GM18502 (cell line): ENCODE results near the gene TCF25.
"Not testable (repeated sequence)": the region's sequence is repeated elsewhere in the genome, so short reads cannot be mapped to it uniquely, and the experiment has no call there.

ENCODE experiments used
- ATAC-seq: cut with Tn5 transposase; IDR thresholded peaks from one replicate; pipeline ENCODE4 v1.9.1; 2021; ENCODE audit warnings: mild to moderate bottlenecking; ENCODE audit not compliant: unreplicated experiment, poor library complexity

Gene TCF25

DNA sequence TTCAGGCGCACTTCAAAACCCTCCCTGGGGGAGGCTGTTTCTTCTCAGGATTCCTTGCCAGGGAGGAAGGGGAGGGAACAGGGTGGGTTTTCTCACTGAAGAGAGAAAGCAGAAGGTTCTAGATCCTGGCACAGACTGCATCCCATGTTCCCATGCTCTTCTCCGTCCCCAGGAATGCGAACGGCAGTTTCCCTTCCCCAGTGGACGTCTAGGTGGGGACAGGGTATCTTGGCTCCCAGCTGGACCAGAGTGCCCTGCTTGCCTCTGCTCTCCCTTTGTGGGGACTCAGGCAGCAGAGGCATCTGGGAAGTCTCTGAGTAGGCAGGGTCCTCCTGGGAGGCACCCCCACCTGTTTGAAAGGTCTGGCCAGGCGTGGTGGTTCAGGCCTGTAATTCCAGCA is 3.0 kb upstream of the TCF25 start:
- no peak for ATAC-seq

DNA sequence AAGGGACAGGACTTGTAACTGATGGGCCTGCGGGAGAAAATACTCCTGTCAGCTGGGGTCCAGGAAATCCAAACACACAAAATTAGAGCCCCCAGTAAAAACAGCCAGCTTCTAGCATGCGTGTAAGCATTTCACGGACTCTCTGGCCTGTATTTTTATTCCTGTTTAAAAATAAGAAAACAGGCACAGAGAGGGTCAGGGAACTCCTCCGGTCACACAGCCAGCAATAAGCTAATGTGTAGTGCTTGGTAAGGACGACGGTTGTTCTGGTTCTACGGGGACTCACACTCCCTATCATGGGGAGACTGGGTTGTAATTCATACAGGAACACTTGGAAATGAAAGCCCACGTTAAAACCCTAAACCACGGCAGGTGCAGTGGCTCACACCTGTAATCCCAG is 1.5 kb upstream of the TCF25 start:
- ATAC-seq, result no peak

DNA sequence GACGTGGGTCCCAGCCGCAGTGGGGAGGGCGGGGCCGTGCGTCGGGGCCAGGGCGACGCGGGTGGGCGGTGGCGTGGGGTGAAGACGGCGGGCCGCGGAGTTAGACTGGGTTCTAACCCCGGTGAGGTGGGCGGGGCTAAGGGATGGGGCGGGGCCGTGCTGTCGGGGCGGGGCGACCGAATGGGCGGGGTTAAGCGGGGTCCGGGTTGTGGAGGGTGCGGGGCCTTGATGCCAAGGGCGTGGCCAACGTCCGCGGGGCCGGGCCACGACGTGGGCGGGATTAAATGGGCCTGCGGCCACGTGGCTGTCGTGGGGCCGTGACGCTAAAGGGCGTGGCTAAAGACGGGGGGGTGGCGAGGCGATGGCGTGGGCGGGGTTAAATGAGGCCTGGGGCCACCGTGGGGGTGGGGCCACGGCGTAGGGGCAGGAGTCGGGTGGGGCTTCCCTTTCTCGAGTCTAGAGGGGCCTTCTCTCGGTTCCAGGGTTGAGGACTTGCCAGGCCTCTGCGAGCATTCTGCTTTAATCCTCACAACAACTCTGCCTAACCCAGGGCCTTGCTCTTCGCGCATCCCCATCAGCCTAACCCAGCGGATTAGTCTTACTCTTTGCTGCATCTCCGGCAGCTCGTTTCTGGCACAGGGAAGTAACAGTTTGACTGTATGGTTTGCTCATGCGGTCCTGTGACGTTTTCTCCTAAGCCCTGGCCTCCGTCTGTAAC is 739 bp downstream of the TCF25 start:
- ATAC-seq, result peak; percentile 69

DNA sequence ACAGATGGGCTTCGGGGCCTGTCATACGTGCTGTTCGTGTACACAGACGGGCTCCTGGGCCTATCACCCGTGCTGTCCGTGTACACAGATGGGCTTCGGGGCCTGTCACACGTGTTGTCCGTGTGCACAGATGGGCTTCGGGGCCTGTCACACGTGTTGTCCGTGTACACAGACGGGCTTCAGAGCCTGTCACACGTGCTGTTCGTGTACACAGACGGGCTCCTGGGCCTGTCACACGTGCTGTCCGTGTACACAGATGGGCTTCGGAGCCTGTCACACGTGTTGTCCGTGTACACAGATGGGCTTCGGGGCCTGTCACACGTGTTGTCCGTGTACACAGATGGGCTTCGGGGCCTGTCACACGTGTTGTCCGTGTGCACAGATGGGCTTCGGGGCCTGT is 5.7 kb downstream of the TCF25 start:
- ATAC-seq, result not testable (repeated sequence)

DNA sequence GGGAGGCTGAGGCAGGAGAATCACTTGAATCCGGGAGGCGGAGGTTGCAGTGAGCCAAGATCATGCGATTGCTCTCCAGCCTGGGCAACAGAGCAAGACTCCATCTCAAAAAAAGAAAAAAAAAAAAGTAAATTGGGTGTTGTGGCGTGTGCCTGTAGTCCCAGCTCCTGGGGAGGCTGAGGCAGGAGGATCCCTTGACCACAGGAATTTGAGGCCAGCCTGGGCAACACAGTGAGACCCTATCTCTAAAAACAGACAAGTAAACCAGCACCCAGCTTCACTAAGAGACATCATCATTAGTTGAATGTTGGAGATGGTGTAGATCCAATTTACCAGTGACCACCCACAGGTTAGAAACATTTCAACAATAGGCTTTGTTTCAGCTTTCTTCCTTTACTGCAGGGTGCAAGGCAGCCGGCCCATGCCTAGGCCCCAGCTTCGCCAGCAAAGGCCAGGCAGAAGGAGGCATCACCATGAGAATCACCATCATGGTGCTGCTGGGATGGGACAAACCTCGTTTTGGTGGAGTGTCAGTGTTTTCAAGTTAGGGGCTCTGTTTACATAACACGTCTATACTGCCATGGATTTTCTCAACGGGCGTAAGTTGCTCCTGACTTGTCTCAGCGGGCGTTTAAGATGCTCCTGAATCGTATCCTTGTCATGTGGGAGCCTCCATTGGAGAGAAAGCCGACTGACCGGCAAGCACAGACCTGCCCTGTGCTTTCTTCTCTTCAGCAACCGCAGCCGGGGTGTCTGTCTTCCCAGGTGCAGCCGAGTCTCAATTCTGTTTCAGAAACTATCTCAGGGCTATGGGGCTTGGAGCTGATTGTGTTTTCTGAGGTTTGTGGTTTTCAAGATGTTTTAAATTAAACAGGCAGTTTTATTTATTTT is 7.3 kb downstream of the TCF25 start:
- no peak for ATAC-seq

DNA sequence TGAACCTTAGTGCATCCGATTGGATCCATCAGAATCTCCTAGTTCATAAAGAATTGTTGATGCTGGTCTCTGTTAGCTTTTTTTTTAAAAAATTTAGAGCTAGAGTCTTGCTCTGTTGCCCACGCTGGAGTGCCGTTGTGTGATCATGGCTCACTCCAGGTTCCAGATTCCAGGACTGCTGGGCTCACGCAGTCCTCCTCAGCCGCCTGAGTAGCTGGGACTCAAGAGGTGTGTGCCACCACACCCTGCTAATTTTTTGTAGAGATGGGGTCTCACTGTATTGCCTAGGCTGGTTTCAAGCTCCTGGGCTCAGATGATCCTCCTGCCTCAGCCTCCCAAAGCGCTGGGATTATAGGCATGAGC is 8.0 kb downstream of the TCF25 start:
- ATAC-seq, result no peak

DNA sequence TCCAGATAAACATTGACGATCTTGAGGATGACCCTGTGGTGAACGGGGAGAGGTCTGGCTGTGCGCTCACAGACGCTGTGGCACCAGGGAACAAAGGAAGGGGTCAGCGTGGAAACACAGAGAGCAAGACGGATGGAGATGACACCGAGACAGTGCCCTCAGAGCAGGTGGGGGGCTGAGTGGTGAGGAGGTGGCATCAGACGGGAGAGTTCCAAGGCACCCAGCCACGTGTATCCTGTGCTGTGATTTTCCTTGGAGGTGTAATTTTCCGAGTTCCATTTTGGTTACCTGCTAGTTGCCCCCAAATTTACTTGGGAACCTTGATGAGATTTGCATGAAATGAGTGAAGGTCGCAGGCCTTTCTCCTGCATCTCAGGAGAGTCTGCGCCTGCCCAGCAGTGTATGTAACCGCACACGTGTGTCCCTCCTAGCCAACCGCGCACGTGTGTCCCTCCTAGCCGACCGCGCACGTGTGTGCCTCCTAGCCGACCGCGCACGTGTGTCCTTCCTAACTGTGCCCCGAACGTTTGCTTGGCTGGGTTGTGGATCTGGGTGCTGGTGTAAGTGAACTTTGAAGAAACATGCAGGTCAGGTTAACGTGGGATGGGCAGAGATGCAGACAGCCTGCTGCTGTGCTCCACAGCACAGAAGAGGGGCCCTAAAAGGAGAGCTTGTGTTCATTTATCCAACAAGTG is 10.1 kb downstream of the TCF25 start:
- ATAC-seq, result no peak

DNA sequence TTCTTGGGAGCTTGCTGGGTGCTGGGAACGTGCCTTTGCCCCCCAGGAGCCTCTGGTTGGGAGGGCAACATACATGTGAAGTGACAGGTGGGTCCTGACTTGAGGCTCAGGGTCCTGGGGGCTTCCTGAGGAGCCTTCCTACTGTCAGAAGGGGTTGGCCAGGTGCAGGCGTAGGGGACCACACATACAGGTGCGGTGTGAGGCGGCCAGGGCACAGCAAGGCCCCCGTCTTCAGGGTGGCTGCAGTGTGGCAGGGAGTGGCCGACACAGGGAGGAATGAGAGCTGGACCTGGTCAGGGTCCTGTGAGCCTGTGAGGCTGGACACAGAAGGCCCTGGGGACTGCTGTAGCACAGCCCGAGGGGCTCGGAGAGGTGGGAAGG is 10.6 kb downstream of the TCF25 start:
- ATAC-seq, result no peak

DNA sequence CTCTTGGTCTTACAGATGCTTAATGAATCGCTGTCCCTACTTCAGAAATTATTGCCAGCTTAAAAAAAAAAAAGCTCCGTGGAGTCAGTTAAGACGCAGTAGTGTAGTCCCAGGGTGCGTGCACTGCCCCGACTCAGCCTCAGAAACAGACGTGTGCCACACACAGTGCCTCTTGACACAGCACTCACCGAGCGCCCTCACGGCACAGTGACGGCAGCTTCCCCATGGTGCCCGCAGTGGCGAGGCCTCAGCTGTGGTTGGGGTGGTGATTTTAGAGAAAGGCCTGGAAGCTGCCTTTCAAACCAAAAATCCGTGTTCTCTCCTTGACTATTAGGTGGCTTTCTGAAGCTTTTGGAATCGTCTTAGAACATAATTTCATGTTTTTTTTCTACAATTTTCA is 13.9 kb downstream of the TCF25 start:
- no peak for ATAC-seq

DNA sequence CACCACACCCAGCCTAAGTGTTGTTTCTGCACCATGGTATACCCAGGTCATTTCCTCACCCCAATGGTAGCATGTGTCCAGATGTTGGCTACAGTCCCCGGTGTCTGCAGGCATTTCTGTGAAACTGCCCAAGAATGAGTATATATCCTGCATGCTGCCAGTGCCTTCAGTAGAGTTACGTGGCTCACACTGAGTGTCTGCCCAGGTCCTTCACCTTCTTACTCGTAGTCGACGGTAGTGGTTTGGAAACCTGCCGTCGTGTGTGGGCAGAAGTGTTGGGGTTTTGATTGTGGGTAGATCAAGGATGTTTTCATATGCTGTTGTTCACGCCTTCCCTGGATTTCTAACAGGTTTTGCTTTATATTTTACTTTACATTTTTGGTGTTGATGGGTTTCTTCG is 16.8 kb downstream of the TCF25 start:
- ATAC-seq, result no peak

DNA sequence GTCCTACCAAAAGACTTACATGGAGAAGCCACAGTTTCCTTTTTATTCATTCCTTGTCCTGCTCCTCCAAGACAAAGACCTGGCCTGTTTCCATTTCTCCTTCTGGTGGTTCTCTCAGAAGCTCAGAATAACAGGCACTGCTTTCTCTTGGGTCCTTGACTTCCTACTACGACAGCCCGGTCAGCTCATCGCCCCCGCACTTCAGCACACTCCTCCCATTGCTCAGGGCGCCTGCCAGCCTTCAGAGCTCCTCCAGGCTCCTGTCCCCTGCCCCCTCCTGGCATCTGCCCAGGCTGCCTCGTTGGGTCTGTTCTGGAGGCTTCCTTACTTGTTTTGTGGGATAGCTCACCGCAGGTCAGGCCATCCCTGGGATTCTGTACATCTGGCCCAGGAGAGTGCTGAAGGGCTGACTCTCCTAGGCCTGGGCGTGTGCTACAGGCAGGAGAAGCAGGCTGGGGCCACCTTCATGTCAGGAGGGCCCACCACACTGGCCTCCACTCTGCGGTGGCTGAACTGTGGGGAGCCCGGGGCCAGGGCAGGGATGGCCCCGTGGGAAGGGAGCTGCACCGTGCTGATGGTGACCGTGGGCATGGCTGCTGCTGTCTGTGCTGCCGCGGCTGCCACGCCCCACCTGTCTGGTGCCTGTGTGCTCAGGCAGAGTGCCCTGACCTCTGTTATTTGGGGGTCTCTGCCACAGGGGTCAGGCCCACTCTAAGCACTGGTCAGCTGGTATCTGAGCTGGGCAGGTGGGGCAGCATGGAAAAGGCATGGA is 17.7 kb downstream of the TCF25 start:
- no peak for ATAC-seq

DNA sequence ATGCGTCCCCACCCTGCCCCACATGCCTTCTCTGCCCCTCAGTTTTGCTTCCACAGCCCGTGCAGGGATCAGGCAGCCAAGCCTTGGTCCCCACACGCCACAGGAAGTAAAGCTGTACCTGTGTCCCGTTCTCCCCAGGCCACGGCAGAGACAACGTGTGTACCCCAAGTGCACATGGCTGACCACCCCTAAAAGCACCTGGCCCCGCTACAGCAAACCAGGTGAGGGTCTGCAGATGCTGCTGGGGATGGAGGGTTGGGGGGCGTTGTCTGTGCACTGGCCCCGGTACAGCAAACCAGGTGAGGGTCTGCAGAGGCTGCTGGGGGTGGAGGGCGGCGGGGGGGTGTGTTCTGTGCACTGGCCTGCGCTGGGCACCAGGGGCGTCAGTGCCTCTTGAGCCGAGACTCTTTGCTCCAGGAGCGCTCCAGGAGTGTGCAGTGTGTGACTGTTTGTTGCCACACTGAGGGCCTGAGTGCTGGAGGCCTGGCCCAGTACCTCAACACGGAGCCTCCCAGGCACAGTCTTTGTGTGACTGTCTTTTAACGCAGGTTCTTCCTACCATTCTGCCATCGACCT is 18.8 kb downstream of the TCF25 start:
- ATAC-seq, result no peak

DNA sequence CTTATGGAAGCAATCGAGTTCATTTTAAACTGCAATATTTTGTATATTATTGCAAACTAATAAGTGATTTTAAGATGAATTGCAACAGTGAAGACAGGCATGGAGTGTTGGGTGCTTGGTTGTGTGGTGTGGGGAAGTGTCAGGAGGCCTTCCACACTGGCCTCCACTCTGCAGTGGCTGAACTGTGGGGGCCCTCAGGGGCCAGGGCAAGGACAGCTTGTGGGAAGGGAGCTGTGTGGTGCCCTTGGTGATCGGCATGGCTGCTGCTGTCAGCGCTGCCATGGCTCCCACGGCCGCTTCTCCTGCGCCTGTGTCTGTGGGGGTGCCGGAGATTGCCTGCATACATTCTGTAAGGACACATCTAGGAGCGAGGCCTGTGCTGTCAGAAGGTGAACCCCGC is 19.2 kb downstream of the TCF25 start:
- ATAC-seq, result no peak

DNA sequence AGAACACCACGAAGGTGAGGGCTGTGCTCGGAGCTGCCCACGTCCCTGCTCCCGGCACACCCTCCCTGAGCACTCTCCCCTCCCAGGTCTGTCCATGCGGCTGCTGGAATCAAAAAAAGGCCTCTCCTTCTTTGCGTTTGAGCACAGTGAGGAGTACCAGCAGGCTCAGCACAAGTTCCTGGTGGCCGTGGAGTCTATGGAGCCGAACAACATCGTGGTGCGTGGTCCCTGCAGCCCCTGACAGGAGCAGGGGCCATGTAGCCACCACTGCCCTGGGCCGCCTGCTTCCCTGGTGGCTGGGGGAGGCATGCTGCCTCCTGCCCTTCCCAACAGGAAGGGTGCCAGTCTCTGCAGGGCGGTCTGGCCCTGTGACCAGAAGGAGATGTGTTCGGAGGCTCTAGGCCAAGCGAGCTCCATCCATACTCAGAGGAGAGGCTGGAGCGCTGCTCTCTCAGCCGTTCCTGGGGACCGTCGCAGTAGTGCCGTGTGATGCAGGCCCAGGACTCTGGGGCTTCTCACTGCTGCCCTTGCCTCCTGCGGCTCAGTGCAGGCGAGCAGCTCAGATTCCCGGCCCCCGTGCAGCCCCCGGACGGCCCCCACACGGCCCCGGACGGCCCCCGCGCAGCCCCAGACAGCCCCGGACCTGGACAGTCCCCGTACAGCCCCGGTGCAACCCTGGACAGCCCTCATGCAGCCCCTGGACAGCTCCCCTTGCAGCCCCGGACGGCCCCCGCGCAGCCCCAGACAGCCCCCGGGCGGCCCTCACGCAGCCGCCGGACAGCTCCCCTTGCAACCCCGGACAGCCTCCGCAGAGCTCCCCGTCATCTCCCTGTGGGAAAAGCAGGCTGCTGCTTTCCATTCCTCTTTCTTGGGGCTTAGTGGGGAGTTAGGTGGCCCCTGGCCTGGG is 20.5 kb downstream of the TCF25 start:
- no peak for ATAC-seq

DNA sequence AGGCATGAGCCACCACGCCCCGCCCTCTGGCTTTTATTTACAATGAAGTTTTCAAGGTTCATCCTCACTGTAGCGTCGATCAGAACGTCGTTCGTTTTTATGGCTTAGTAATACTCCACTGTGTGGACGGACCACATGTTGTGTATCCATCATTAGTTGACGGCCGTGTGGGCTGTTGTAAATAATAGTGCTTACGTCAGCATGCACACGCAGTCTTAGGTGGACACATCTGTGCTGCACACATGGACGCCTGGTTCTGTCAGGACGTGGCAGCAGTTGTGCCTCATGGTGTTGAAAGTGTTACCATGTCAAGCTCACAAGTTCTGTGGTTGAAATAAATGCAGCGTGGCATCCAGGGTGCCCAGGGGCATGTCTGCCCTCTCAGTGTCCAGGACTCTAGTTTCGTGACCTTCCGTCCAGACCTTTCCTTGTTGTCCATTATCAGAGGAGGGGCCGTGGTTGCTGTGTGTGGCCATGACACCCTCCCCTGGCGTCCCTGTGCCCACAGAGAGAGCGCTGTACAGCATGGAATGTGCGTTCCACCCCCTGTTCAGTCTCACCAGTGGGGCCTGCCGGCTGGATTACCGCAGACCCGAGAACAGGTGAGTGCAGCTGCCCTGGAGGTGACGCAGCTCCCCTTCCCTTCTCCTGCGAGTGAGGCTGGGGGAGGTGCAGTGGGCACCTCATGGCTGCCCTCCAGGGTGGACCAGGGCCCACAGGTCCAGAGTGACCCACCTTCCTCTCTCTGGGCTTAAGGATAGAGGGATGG is 22.3 kb downstream of the TCF25 start:
- ATAC-seq, result no peak

DNA sequence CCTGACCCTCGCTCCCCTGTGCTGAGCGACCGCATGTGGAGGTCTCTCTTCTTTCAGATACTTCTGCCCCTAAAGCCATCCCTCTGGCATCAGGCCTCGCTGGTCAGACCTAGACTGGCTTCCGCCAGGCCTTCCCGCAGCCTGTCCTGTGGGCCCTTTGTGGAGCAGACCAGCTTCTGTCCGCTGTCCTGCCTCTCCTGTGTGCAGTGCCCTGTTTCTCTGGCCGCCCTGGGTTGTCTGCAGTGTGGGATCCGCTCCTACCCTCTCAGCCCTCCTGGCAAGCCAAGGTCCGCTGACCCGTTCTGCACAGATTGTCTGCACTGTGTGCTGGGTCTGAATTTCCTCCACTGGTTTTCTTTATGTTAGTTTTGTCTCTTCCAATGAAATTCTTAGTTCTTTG is 23.8 kb downstream of the TCF25 start:
- no peak for ATAC-seq

DNA sequence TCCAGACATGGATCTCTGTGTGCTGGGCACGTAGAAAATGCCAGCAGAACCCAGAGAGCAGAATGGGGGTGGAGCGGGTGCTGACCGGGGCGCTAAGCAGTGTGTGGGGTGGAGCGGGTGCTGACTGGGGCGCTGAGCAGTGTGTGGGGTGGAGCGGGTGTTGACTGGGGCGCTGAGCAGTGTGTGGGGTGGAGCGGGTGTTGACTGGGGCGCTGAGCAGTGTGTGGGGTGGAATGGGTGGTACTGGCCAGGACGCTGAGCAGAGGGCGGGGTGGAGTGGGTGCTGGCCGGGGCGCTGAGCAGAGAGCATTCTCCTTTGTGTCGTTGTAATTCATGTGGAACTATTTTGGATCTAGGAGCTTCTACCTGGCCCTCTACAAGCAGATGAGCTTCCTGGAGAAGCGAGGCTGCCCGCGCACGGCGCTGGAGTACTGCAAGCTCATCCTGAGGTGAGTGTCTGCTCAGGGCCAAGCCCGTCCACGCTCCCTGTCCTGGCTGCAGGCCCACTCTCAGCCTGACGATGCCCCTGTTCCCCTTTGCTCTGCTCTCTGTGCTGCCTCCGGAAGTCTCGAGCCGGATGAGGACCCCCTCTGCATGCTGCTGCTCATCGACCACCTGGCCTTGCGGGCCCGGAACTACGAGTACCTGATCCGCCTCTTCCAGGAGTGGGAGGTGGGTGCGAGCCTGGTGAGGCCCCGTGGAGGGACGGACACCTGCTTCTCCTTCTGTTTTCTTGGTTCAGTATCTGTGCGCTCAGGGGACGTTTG is 25.0 kb downstream of the TCF25 start:
- no peak for ATAC-seq
